ENCODE measurements around the gene SPAG17.

DNA sequence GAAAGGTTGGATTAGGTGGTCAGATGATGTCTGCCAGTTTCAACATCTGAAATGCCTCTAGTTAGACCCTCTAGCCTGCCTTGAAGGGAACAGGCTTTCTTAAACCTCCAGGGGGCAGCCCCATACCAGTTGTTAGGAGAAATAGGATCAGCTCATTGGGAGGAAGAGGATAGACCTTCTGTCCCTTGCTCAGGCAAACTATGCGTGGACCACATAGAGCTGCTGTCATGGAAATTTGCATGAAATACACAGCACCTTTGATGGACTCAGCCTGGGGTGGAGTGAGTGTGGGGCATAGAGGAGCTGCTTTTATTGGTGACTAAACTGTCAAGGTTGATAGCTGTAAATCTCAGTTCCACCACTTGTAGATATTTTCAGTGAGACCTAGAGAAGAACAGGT is 38.4 kb upstream of the SPAG17 start:
- no peak for TF ChIP-seq POLR2AphosphoS5 (IDR thresholded peaks at IDR 0.05)
- peak in 2 of 4 experiments; percentile 9 to 26 for TF ChIP-seq CTCF (IDR thresholded peaks at IDR 0.05)
- no peak for TF ChIP-seq POLR2A (IDR thresholded peaks at IDR 0.05)
